NCI-H1048 (cell line): ENCODE measurements around the gene SBF2.

Experiments used
- DNase-seq: peaks from one replicate; lab custom pipeline; 2025; lab: John Stamatoyannopoulos, UW

The SBF2 gene

DNA sequence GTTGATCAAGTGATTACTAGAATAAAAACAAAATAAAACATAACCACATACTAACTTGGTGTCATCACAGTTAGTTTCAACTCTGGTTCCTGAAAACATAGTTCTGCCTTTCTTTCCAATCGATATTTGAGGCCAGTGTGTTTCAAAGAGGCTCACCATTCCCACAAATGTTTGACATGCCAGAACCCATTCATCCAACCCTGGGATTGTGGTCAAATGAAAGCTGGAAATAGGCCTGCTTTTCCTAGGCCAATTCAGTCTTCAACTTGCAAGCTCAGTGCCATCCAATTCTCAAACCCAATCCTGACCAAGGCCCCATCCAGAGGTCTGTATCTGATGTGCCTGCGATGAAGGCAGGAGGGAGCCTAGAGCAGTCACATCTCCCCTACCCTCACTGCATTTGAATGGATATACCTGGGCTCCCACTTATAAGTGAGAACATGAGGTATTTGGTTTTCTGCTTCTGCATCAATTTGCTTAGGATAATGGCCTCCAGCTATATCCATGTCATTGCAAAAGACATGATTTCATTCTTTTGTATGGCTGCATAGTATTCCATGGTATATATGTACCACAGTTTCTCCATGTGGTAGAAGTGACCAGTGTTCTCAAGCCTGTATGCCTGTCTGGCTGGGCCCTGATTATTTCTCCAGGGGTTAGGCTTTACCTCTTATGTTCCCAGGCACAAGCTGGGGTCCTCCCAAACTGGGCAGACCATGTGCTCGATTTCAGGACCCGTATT, 486.9 kb downstream of the SBF2 start:
- DNase-seq = no peak

DNA sequence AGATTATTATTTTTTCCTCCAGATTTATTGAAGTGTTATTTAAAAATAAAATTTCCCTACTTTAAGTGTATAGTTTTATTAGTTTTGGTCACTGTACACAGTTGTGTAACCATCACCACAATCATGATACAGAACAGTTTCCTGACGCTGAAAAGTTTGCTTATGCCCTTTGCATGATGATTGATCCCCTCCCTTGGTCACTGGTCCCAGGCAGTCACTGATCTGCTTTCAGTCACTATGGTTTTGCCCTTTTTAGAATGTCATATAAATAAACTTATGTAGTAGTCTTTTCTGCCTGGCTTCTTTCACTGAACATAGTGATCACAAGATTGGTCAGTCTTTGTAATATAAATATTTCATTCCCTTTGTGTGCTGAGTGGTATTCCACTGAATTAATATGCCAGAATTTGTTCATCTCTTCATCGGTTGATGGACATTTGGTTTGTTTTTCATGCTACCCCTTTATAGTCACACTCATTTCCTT, 489.6 kb downstream of the SBF2 start:
- DNase-seq = no peak

DNA sequence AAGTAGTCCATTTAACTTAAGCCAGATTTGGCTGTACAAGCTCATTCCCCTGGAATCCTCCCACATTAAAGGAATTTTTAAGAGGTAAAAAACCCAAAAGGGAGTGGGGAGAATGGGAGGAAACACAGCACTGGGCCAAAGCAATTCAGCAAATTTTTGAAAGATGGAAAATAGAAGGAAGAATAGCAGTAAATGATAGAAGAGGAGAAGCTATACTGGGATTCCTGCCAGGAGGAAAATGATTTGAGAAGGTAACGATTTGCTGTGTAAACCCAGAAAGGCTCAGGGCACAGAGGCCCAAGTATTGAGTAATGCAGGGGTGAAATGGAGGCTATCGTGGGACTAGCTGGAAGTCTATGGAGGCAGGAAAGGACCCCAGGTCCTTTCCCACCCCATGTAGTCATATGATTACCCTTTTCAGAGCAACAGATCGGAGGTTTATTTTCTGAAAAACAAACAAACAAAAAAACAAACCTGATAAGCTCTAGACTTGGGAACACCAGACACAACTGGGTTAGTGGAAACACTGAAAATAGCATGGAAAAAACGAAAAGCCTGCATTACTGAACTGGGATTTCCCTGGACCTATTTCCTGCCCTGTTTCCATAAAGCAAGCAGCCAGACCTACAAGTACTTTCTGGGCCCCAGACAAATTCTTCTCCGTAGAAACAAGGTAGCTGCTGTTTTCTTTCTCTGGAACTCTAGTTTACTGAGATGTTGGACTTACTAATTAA, 490.2 kb downstream of the SBF2 start:
- no peak for DNase-seq

DNA sequence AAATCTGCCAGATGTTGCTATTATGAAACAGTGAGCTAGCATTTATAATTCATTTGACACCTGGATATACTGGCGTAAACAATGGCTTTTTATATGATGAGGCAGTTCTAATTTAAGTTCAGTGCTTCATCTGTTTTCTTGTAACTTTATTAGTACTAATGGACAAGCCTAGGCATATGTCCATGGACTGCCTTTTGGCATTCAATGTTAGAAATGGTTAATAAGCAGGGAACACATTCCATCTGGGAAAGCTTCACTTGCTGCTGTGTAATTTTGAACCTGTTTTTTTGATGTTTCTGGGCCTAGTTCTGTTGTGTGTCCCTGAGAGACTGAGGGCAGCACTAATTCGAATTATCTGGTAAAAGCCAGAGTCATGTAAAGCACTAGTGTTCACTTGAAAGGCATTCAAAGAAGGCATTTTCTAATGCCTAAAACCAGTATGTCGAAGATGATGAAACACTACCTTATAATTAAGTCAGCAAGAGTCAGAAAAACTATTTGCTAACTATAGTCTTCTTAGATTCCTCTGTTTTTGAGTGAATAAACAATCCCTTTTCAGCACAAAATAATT, 491.6 kb downstream of the SBF2 start:
- DNase-seq = no peak

DNA sequence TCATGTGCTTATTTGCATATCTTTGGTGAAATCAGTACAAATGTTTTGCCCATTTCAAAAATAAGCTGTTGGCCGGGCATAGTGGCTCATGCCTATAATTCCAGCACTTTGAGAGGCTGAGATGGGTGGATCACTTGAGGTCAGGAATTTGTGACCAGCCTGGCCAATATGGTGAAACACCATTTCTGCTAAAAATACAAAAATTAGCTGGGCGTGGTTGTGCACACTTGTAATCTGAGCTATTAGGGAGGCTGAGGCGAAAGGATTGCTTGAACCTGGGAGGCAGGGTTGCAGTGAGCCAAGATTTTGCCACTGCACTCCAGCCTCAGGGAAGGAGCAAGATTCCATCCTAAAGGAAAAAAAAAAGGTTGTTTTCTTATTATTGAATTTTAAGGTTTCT, 494.1 kb downstream of the SBF2 start:
- no peak for DNase-seq

DNA sequence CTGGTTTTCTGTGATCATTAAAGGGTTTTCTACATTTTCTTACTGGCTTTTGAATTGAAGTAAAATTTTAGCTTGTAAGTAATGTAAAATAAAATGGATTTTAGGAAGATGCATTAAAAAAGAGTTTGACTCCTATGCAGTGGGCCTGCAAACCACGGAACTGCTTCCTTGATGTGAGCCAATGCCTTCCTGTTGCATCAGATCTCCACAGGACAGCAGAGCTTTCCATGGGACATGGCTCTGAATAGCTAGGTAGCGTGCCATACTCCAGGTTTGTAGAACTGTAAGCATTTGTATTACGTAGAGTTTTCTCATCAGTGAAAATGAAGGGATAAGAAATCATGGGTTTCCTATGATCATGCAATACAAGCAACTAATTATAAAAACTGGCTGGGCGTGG, 496.7 kb downstream of the SBF2 start:
- DNase-seq = no peak

DNA sequence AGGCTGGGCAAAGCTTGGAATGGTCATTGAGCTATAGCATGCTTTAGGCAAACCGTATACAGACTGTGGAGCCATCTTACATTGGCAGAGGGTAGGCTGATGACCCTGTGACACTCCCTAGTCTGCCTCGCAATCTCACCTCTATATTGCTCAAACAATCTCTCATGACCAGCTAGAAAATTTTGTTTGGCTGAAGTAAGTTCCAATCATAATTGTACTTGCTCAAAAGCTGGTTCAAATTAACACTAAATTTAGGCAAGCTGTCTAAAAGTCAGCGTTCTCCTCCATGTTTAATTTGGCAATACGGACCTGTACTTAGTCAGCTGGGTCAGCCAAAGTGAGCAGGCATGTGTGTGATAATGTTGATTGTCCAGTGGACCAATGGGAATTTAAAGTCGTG, 497.2 kb downstream of the SBF2 start:
- DNase-seq = no peak

DNA sequence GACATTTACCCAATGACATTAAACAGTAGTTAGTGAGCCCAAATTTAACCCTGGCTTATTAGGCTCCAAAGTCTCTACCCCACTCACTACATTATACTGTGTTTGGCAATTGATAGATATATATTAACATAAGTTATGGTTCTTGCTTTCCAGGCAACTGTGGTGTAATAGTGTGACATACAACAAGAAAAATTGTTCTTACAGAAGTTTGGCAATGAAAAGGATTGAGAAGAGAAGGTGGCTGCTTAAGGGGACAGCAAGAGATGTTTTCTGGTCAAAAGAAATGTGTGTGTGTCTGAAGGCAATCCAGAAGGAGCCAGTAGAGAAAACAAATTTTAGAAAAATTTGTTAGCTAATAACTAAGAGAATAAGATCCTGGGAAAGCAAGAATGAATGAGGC, 497.8 kb downstream of the SBF2 start:
- DNase-seq = no peak

DNA sequence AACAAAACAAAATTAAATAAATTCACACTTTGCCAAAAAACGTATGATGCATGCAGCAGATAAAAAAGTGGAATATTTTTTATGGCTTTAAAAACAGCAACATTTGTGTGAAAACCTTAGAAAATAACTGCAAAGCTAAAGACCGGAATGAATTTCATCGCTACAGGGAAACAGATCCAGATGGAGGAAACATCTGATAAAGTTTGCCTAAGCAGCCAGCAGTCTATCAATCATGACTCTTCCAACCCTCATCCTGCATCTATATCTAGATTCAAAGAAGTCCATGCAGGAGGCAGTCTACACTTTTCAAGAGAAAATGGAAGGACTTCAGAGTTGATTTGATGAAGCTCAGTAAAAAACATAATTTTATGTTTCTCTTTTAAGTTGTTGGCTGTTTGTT, 503.3 kb downstream of the SBF2 start:
- DNase-seq = no peak

DNA sequence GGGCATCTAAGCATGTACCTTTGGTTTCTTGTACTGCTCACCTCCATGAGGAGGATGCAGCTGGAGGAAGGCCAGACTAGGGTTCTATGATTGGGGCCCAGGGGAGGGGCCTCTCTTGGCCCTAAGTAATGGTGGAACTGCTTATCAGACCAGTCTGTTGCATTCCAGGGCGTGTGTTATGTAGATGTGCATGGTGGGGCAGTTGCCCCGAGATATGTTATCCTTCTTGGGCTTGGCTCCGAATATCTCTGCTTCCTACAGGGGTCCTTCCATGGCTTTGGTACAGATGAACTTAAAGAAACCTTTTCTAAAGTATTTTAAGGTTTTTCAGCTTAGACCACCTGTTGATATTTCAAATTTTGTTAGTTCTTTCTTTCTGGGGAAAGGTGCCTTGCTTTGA, 504.1 kb downstream of the SBF2 start:
- DNase-seq = no peak

DNA sequence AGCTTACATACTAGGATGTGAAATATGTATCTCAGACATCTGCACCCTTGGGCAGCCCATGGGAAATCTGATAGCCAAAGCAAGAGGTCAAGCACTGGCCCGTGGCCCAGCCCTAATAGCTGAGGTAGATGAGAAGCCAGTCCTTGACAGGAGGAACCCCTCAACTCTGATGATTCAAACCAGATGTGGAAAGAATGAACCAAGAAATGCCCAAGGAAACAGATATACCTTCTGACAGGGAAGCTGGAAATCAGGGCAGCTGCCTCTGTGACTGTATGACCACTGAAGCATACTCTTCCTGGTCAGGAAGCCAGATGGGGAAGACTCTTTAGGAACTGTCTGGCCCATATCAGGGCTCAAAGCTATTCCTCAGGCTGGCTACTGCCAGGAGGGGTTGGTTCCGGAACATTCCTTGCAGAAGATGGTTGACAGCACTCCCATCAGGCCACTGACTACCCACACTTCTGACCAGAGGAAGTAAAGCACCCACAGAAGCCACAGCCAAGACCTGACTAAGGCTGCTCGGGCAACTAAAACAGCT, 506.0 kb downstream of the SBF2 start:
- no peak for DNase-seq

DNA sequence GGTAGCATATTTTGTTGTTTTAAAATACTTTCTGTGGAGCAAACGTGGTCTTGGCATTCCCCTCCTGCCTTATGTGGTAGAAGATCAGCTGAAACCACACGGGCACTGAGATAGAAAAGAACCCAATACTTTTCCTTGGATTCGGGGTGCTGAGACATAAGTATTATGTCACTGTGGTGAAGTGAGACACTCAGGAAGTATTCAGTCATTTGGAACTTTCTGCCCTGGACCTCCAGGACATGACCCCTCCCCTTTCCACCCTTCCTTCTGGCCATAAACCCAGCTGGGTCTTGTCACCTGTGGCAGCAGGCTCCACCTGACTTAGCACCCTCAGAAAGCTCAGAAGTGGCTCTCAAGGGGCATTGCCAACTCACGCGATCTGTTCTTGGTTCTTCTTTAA, 506.8 kb downstream of the SBF2 start:
- no peak for DNase-seq

DNA sequence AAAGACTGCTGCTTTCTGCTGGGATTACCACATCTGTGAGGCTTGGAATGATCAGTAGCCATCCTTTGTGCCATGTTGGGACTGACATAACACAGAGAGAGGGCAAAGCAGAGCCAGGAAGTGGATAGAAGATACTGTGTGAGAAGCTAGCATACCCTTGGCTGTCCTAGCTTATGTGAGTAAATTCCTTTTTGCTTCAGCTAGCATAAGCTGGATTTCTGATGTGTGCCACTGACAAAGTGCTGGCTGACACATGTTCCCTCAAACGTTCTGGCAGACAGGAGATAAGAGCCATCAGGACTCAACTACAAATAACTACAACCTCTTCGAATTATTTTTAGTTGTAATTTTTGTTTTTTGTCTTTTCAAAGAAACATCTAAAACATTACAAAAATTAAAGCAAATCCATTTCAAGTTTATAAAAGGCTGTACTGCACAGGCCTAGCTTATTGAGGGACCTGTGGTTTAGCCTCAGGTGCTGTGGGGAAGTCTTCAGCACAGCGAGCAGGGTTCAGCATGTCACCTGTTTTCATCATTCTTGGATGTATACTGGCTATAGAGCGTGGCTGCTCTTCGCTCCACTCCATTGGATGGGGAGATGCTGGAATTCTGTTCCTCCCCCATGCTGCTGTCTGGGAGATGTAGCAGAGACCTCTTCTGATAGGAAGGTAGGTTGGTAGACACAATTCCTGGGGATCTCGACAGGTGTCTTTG, 509.3 kb downstream of the SBF2 start:
- DNase-seq = no peak

DNA sequence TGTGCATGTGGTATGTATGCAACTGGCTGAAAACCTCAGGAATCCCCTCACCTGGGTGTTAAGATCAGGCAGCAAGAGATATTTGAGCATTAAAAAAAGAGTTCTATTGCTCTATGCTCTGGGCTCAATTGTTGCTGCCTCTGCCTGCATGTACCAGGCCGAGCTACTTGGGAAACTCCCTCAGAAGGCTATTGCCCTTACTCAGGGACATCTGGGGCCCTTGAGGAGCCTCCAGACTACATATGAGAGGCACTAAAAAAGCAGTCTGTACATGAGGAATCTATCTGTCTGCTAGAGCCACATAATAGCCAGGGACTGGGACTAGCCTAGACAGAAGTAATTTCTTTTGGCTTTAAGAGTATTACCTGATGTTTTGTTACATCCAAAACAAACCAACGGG, 510.0 kb downstream of the SBF2 start:
- DNase-seq = no peak

DNA sequence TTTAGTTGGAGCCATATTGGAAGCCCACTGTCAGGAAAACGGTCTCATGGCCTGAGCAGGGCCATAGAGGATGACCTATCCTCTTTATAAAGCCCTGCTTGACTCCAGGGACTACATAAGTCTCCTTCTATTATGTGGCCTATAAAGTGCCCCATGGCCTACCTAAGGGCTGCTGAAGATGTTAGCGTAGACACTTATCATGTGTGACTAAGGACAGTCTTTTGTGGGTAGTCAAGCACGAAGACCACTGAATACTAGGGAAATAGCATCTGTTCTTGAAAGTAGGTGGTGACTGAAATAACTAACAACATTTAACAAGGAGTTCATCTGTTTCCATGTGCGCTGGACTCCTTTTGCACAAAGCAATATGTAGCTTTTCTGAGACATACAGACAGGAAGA, 513.1 kb downstream of the SBF2 start:
- no peak for DNase-seq

DNA sequence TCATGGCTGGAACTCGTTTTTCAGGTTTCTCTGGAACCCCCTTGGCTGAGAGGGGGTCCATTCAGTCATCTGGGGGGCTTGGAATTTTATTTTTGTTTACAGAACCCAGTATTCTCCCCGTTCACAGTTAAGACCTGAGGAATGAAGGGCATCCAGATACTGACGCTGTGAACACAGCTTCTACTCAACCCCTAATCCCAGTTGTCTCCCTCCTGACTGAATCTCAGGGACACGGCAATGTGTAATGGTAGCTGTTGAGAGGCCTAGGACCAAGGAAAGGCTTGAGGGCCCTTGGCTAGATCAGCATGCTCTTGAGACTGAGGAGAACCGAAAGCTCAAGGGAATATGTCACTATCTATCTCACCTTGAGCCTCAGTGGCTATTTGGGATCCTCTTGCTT, 516.5 kb downstream of the SBF2 start:
- no peak for DNase-seq

DNA sequence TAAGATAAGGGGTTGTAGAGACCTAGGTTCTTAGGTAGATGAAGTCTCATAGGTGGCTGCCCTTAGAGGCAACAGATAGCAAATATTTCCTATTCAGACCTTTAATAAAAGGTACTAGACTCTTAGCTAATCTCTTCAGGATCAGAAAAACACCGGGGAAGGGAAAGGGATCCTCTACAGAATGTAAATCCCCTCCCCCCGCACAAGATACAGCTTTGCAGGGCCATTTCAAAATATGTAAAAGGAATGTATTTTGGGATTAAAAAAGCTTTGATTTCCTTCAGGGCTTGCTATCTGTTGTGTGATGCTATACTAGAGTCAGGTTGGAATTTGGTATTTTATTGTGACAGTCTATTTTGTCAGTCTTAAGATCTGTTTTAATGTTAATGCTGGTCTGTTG, 517.0 kb downstream of the SBF2 start:
- no peak for DNase-seq

DNA sequence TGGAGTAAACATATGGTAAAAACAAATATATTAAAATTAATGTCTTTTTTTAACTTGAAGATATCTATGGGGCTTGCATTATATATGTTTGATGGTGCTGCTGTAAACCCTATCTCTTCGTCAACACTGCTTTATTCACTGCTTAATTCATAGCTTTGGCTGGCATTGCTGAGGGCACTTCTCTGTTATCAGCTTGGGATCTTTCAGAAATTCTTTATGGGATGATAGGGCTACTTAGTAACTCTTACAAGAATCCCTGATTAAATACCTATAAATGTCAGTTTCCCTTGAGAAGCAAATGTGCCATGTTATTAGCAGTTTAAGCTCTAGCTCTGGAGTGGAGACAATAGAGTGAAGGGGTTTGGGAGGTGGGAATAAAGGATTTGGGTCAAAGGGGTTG, 517.8 kb downstream of the SBF2 start:
- no peak for DNase-seq

DNA sequence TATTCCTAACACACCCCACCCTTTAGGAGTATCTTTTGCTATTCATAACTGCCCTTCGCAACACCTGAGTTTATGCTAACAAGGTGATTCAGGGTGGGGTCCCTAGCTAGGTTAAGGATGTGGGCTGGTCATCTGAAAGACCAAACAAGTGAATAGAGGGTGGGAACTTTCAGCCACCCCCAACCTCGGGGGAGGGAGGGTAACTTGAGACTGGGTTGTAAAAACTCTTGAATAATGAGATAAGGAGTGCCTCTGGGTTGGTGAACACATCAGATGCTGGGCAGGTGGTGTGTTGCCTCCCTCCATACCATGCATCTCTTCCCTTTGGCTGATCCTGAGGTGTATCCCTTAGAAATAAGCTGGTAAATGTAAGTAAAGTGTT, 518.6 kb downstream of the SBF2 start:
- DNase-seq = no peak

DNA sequence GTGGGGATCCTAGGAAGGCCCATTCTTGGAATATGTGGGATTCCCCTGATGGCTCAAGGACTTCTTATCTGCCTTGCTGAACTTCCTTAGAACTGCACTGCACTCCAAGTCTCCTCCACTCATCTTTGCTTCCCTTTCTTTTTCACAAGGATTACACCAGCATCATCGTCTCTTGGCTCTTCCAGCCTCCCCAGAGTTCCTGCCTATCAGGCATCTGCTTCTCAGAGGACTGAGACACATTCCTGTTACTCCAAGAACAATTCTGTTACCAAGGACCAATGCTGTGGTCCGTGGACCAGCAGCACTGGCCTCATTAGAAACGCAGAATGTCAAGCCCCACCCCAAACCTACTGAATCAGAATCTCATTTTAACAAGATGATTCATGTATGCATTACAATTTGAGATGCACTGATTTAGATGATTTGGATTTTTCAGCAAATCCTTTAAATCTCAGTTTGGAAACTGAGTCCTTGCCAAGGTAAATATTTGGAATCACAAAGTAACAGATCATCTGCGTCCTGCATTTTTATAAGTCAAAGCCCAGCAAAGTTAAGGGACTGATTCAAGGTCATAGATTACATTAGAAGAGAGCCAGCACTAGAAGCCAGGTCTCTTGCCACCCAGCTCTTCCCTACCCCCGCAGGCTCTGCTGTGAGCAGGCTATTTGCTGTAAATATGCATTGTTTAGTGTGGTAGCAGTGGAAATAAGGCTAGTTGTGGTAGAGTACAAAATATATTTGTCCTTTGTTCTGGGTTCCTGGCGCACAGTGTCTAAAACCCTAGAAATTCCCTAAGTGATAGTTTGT, 519.2 kb downstream of the SBF2 start:
- no peak for DNase-seq

DNA sequence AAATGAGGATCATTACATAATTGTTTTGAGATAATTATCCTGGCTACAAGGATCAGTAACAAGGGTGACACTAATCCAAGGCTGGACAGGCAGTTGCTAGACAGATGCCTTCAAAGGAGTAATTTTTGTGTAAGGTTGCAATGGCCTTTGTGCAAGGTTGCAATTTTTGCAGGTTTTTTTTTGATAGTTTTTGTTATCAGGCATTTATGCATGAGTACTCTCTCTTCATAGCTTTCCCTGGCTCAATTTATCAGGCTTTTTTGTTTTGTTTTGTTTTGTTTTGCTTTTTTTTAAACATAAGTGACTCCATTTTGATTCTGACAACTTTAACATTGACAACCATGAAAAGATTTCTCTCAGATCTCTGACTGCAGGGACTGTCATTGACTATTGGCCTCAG, 519.9 kb downstream of the SBF2 start:
- no peak for DNase-seq

DNA sequence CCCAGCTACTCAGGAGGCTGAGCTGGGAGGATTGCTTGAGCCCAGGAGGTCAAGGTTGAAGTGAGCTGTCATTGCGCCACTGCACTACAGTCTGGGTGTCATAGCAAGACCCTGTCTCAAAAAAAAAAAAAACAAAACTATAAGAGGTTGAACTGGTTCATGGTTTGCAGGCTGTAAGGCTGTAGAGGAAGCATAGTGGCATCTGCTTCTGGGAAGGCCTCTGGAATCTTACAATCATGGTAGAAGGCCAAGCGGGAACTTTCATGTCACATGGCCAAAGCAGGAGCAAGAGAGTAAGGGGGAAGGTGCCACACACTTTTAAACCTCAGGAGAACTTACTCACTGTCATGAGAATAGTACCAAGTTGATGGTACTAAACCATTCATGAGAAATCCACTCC, 520.5 kb downstream of the SBF2 start:
- no peak for DNase-seq
